HEK293 (cell line): ENCODE data around the gene COX5A.

Experiments used
- AEBP2 ChIP-seq: fragments of 450-650 bp; formaldehyde crosslinking; IDR thresholded peaks from 2 replicates; pipeline ENCODE4 v1.5.1; 2016; ENCODE audit warnings: missing biosample characterization, missing genetic modification characterization, borderline replicate concordance
- BCL6B ChIP-seq: fragments of 450-650 bp; formaldehyde crosslinking; IDR thresholded peaks from 2 replicates; pipeline ENCODE4 v1.5.1; 2017; ENCODE audit warnings: missing biosample characterization, missing genetic modification characterization
- FEZF1 ChIP-seq: fragments of 450-650 bp; formaldehyde crosslinking; IDR thresholded peaks from 2 replicates; pipeline ENCODE4 v1.5.1; 2016; ENCODE audit warnings: missing biosample characterization, missing genetic modification characterization
- GLI2 ChIP-seq: fragments of 450-650 bp; formaldehyde crosslinking; IDR thresholded peaks from 2 replicates; pipeline ENCODE4; 2017; ENCODE audit warnings: missing biosample characterization, missing genetic modification characterization, low read depth, borderline replicate concordance
- MYNN ChIP-seq: fragments of 450-650 bp; formaldehyde crosslinking; IDR thresholded peaks from 2 replicates; pipeline ENCODE4 v1.5.1; 2016; ENCODE audit warnings: missing biosample characterization, missing genetic modification characterization, borderline replicate concordance
- PRDM6 ChIP-seq: fragments of 450-650 bp; formaldehyde crosslinking; IDR thresholded peaks from 2 replicates; pipeline ENCODE4 v1.5.1; 2017; ENCODE audit warnings: missing biosample characterization, missing genetic modification characterization
- RBAK ChIP-seq: fragments of 450-650 bp; formaldehyde crosslinking; IDR thresholded peaks from 2 replicates; pipeline ENCODE4 v1.5.1; 2016; ENCODE audit warnings: missing biosample characterization, missing genetic modification characterization
- SALL2 ChIP-seq: fragments of 450-650 bp; formaldehyde crosslinking; IDR thresholded peaks from 2 replicates; pipeline ENCODE4 v1.5.0; 2017; ENCODE audit warnings: missing biosample characterization, mild to moderate bottlenecking, missing genetic modification characterization, borderline replicate concordance
- SCRT2 ChIP-seq: fragments of 450-650 bp; formaldehyde crosslinking; IDR thresholded peaks from 2 replicates; pipeline ENCODE4 v1.5.1; 2016; ENCODE audit warnings: missing biosample characterization, missing genetic modification characterization
- ZNF140 ChIP-seq: fragments of 450-650 bp; formaldehyde crosslinking; IDR thresholded peaks from 2 replicates; pipeline ENCODE4 v1.5.1; 2016; ENCODE audit warnings: missing biosample characterization, missing genetic modification characterization
- ZNF146 ChIP-seq: fragments of 450-650 bp; formaldehyde crosslinking; IDR thresholded peaks from 2 replicates; pipeline ENCODE4 v1.5.1; 2016; ENCODE audit warnings: missing biosample characterization, missing genetic modification characterization
- ZNF148 ChIP-seq: fragments of 450-650 bp; formaldehyde crosslinking; IDR thresholded peaks from 2 replicates; pipeline ENCODE4 v1.5.0; 2017; ENCODE audit warnings: missing biosample characterization, missing genetic modification characterization, borderline replicate concordance
- ZNF280C ChIP-seq: fragments of 450-650 bp; formaldehyde crosslinking; IDR thresholded peaks from 2 replicates; pipeline ENCODE4 v1.5.1; 2016; ENCODE audit warnings: missing biosample characterization, missing genetic modification characterization
- ZNF324 ChIP-seq: fragments of 450-650 bp; formaldehyde crosslinking; IDR thresholded peaks from 2 replicates; pipeline ENCODE4 v1.5.1; 2016; ENCODE audit warnings: missing biosample characterization, missing genetic modification characterization
- ZNF366 ChIP-seq: fragments of 450-650 bp; formaldehyde crosslinking; conservative IDR thresholded peaks from 2 replicates; pipeline ENCODE4 v1.5.1; 2016; ENCODE audit warnings: missing biosample characterization, missing genetic modification characterization
- ZNF473 ChIP-seq: fragments of 450-650 bp; formaldehyde crosslinking; IDR thresholded peaks from 2 replicates; pipeline ENCODE4 v1.5.1; 2017; ENCODE audit warnings: missing biosample characterization, missing genetic modification characterization
- ZNF488 ChIP-seq: fragments of 450-650 bp; formaldehyde crosslinking; IDR thresholded peaks from 2 replicates; pipeline ENCODE4 v1.5.1; 2016; ENCODE audit warnings: missing biosample characterization, missing genetic modification characterization
- ZNF561 ChIP-seq: fragments of 450-650 bp; IDR thresholded peaks from 2 replicates; pipeline ENCODE4 v1.5.1; 2018; ENCODE audit warnings: missing biosample characterization, missing genetic modification characterization, borderline replicate concordance
- ZNF623 ChIP-seq: fragments of 450-650 bp; formaldehyde crosslinking; IDR thresholded peaks from 2 replicates; pipeline ENCODE4 v1.5.1; 2016; ENCODE audit warnings: missing biosample characterization, missing genetic modification characterization
- ZNF624 ChIP-seq: fragments of 450-650 bp; formaldehyde crosslinking; IDR thresholded peaks from 2 replicates; pipeline ENCODE4 v1.5.1; 2017; ENCODE audit warnings: missing biosample characterization, missing genetic modification characterization
- ZNF830 ChIP-seq: fragments of 450-650 bp; IDR thresholded peaks from 2 replicates; pipeline ENCODE4 v1.5.0; 2018; ENCODE audit warnings: missing biosample characterization, missing genetic modification characterization, low read depth, mild to moderate bottlenecking, moderate library complexity
- ZNF837 ChIP-seq: fragments of 450-650 bp; formaldehyde crosslinking; IDR thresholded peaks from 2 replicates; pipeline ENCODE4 v1.5.1; 2016; ENCODE audit warnings: missing biosample characterization, missing genetic modification characterization
- ZNF843 ChIP-seq: fragments of 450-650 bp; formaldehyde crosslinking; IDR thresholded peaks from 2 replicates; pipeline ENCODE4 v1.5.1; 2016; ENCODE audit warnings: missing biosample characterization, missing genetic modification characterization
- ZSCAN4 ChIP-seq: fragments of 450-650 bp; formaldehyde crosslinking; IDR thresholded peaks from 2 replicates; pipeline ENCODE4 v1.5.1; 2017; ENCODE audit warnings: missing biosample characterization, missing genetic modification characterization
- ZSCAN5A ChIP-seq: fragments of 450-650 bp; formaldehyde crosslinking; IDR thresholded peaks from 2 replicates; pipeline ENCODE4 v1.5.1; 2016; ENCODE audit warnings: missing biosample characterization, missing genetic modification characterization

Gene COX5A

GRCh38 chr15:74889883-74890664, 47.8 kb downstream of the COX5A start, which contains the start of gene MPI (continued):
- TF ChIP-seq ZNF843 (tag by site-specific recombination) (peak; percentile 85), BCL6B (tag by site-specific recombination) (no peak), ZNF830 (tag by site-specific recombination) (no peak), RBAK (tag by site-specific recombination) (no peak), ZNF366 (tag by site-specific recombination) (no peak), ZNF623 (no peak), ZNF148 (tag by site-specific recombination) (no peak), GLI2 (tag by site-specific recombination) (no peak; the same call in 1 of the 2 replicates), SALL2 (tag by site-specific recombination) (no peak), ZNF146 (tag by site-specific recombination) (peak; percentile 39; the same call in 1 of the 2 replicates), ZNF280C (tag by site-specific recombination) (no peak), ZSCAN5A (tag by site-specific recombination) (peak; percentile 80; the same call in 1 of the 2 replicates), ZNF624 (tag by site-specific recombination) (no peak), ZNF324 (tag by site-specific recombination) (peak; percentile 95), ZNF561 (tag by site-specific recombination) (peak; percentile 68; the same call in 1 of the 2 replicates), ZNF837 (tag by site-specific recombination) (peak; percentile 73; the same call in 1 of the 2 replicates), PRDM6 (tag by site-specific recombination) (no peak), ZNF488 (tag by site-specific recombination) (0 out of 2 replicates have a peak, but pooled peaks have one; percentile 26), ZSCAN4 (peak; percentile 67), ZNF473 (tag by site-specific recombination) (no peak), AEBP2 (no peak), FEZF1 (tag by site-specific recombination) (0 out of 2 replicates have a peak, but pooled peaks have one; percentile 1), MYNN (tag by site-specific recombination) (no peak; the same call in 1 of the 2 replicates), ZNF140 (tag by site-specific recombination) (no peak), SCRT2 (tag by site-specific recombination) (peak; percentile 36; the same call in 1 of the 2 replicates)
